K562 (cell line): ENCODE measurements around the gene KCNK1. TPM values are rescaled to one million over a fixed set of nuclear protein-coding genes. Genes with fewer than 3 reads are reported as not detected.

ENCODE experiments used
- ATAC-seq: fragments of 200-7000 bp; cut with Tn5 transposase; 3 replicates; pipeline ENCODE4 v1.9.1; 2020; ENCODE audit warnings: moderate library complexity
- BruUV-seq: library from RNA; stranded (reverse); fragments of 400-500 nt; replicated peaks from 2 replicates; lab custom pipeline; 2021; lab: Mats Ljungman, UMichigan
- CTCF ChIA-PET: fragments of 300-600 bp; formaldehyde crosslinking; extraction: SDS; loops from one replicate; lab custom pipeline; 2021; ENCODE audit warnings: low intra/inter-chr PET ratio; lab: Yijun Ruan, JAX
- POLR2A ChIA-PET: fragments of 300-600, 350-650 bp; sonication (Branson Sonifier 250); formaldehyde crosslinking; extraction: SDS; loops from one replicate; lab custom pipeline; 2021; ENCODE audit warnings: antibody characterized with exemption, inconsistent platforms; lab: Yijun Ruan, JAX
- DNase-seq, 4 experiments: peaks; one replicate each; pipeline versions ENCODE4 v3.0.0 to v3.0.0-alpha.2; 2011 to 2018; ENCODE audit warnings: low spot score in 3 of 4, mixed read lengths in 3 of 4; ENCODE audit errors: extremely low read depth in 1 of 4
- FAIRE-seq: peaks from 2 replicates; lab custom pipeline; 2011; peaks lifted over from hg19 to GRCh38; lab: Jason Lieb, UNC
- H2AFZ ChIP-seq: 2 replicates; pipeline ENCODE4 v1.6.0; 2011; ENCODE audit warnings: low read depth, low read length, control low read depth, inconsistent platforms
- H3K27ac ChIP-seq: fragments of 200-600 bp; 3 replicates; pipeline ENCODE4 v1.8.0; 2011; ENCODE audit warnings: low read depth, mild to moderate bottlenecking, control low read depth, inconsistent platforms, low read length, moderate library complexity, mixed read lengths; ENCODE audit errors: extremely low read depth
- H3K27me3 ChIP-seq, 2 experiments: fragments of 300-600 bp in 1 of 2; 2 replicates in 1 of 2; 3 replicates in 1 of 2; pipeline versions ENCODE4 v1.6.0 to v1.8.0; 2011; ENCODE audit warnings: inconsistent platforms in 2 of 2, low read length in 2 of 2, mild to moderate bottlenecking in 1 of 2, mixed read lengths in 1 of 2, moderate library complexity in 1 of 2; ENCODE audit not compliant: control insufficient read depth in 2 of 2, insufficient read depth in 2 of 2
- H3K36me3 ChIP-seq: fragments of 300-600 bp; 3 replicates; pipeline ENCODE4 v1.8.0; 2011; ENCODE audit warnings: mild to moderate bottlenecking, low read length, inconsistent platforms; ENCODE audit not compliant: control insufficient read depth, insufficient read depth
- H3K4me1 ChIP-seq, 2 experiments: fragments of 200-600 bp in 1 of 2; replicated peaks in 1 of 2; 2 replicates in 1 of 2; 3 replicates in 1 of 2; pipeline versions ENCODE4 v1.5.1 to v1.8.0; 2011; ENCODE audit warnings: inconsistent platforms in 2 of 2, low read length in 2 of 2, mild to moderate bottlenecking in 1 of 2, mixed read lengths in 1 of 2, moderate library complexity in 1 of 2; ENCODE audit not compliant: control insufficient read depth in 2 of 2, insufficient read depth in 2 of 2
- H3K4me2 ChIP-seq: 2 replicates; pipeline ENCODE4 v1.6.1; 2011; ENCODE audit warnings: low read length, control low read depth, inconsistent platforms, mixed read lengths; ENCODE audit not compliant: insufficient read depth
- H3K4me3 ChIP-seq: fragments of 200-600 bp; sonication (generic), shearing (Covaris generic); 2 replicates; pipeline ENCODE4 v1.5.1; 2016; ENCODE audit warnings: control low read depth, inconsistent platforms
- H3K79me2 ChIP-seq: fragments of 200-600 bp; 3 replicates; pipeline ENCODE4 v1.8.0; 2011; ENCODE audit warnings: low read length, inconsistent platforms; ENCODE audit not compliant: control insufficient read depth, insufficient read depth
- H3K9ac ChIP-seq, 2 experiments: 2 replicates each; pipeline versions ENCODE4 v1.6.0 to v1.6.1; 2011; ENCODE audit warnings: low read depth in 2 of 2, low read length in 2 of 2, control low read depth in 1 of 2, inconsistent platforms in 1 of 2, mild to moderate bottlenecking in 1 of 2, mixed read lengths in 1 of 2; ENCODE audit not compliant: insufficient read depth in 1 of 2
- H3K9me1 ChIP-seq: one replicate; pipeline ENCODE4 v1.6.0; 2011; ENCODE audit warnings: inconsistent platforms, mild to moderate bottlenecking, low read length, moderate library complexity; ENCODE audit not compliant: control insufficient read depth, insufficient read depth
- H3K9me3 ChIP-seq: replicated peaks from 2 replicates; pipeline ENCODE4 v1.5.1; 2011; ENCODE audit warnings: low read depth, low read length, inconsistent platforms; ENCODE audit not compliant: control insufficient read depth, insufficient read depth
- H4K20me1 ChIP-seq: replicated peaks from 2 replicates; pipeline ENCODE4 v1.6.1; 2011; ENCODE audit warnings: low read length, inconsistent platforms, mixed read lengths; ENCODE audit not compliant: control insufficient read depth, insufficient read depth
- CBX2 ChIP-seq: fragments of 200-600 bp; sonication (generic); IDR thresholded peaks from one replicate; pipeline ENCODE4 v1.6.1; 2012; ENCODE audit warnings: mild to moderate bottlenecking, low read length, inconsistent platforms; ENCODE audit not compliant: insufficient read depth, poor library complexity, severe bottlenecking
- CHD4 ChIP-seq: fragments of 200-600 bp; sonication (generic); IDR thresholded peaks from 3 replicates; pipeline ENCODE4 v1.6.1; 2012; ENCODE audit warnings: low read depth, mild to moderate bottlenecking, mixed read lengths, low read length, inconsistent platforms; ENCODE audit not compliant: insufficient read depth, insufficient replicate concordance, poor library complexity, severe bottlenecking
- GTF2F1 ChIP-seq: IDR thresholded peaks from 2 replicates; pipeline ENCODE4 v1.6.1; 2011; ENCODE audit warnings: low read depth, low read length, improper control_type of control experiment
- MCM5 ChIP-seq: fragments of 450-650 bp; IDR thresholded peaks from 2 replicates; pipeline ENCODE4 v1.6.1; 2016; ENCODE audit warnings: low read depth
- OTX1 ChIP-seq: fragments of 450-650 bp; formaldehyde crosslinking; IDR thresholded peaks from 2 replicates; pipeline ENCODE4 v1.4.0; 2022; ENCODE audit warnings: mild to moderate bottlenecking
- RBM14 ChIP-seq: fragments of 200-400 bp; formaldehyde crosslinking; IDR thresholded peaks from 2 replicates; pipeline ENCODE4 v1.6.1; 2018; ENCODE audit warnings: low read depth, mild to moderate bottlenecking, low read length, moderate library complexity, borderline replicate concordance; ENCODE audit not compliant: insufficient read depth
- TEAD2 ChIP-seq: fragments of 450-650 bp; IDR thresholded peaks from 2 replicates; pipeline ENCODE4 v1.6.1; 2016; ENCODE audit warnings: missing genetic modification characterization, control low read depth, missing compliant biosample characterization
- ZNF232 ChIP-seq: sonication (generic); formaldehyde crosslinking; IDR thresholded peaks from 2 replicates; pipeline ENCODE4 v1.8.0; 2022; ENCODE audit warnings: mild to moderate bottlenecking, missing genetic modification reagents
- ZNF24 ChIP-seq: fragments of 450-650 bp; IDR thresholded peaks from 2 replicates; pipeline ENCODE4 v1.6.1; 2016
- ZNF274 ChIP-seq: IDR thresholded peaks from 2 replicates; pipeline ENCODE4 v1.6.1; 2011; ENCODE audit warnings: low read depth, mild to moderate bottlenecking, low read length, moderate library complexity, borderline replicate concordance
- WGBS: fragments of 100-300 bp; shearing (Covaris generic); methylation state at CpG from one replicate; pipeline ENCODE4 v1.1.6; 2016; ENCODE audit warnings: low coverage, mixed read lengths; ENCODE audit not compliant: insufficient coverage; ENCODE audit errors: missing lambda C conversion rate; 5-methylcytosine and 5-hydroxymethylcytosine counted together
- in situ Hi-C: fragments of 300-500 bp; cut with MboI; formaldehyde crosslinking; loops from 4 replicates; pipeline ENCODE4 v1.15.0; 2018; ENCODE audit warnings: inconsistent platforms, mixed read lengths
- intact Hi-C: fragments of 100-400 bp; cut with micrococcal nuclease; formaldehyde crosslinking; loops from 2 replicates; pipeline ENCODE4 v1.14.2; 2022
- polyA plus RNA-seq, 8 experiments: library from polyadenylated mRNA; depleted of rRNA in 4 of 8; stranded (reverse) in 5 of 8; unstranded in 3 of 8; fragments of >200 nt; fragmentation: Nextera tagmentation in 2 of 8; fragmentation: Illumina TruSeq in 1 of 8; extraction: Ambion mirVana in 2 of 8; extraction: Trizol in 1 of 8; gene quantifications; 2 replicates each; pipeline versions ENCODE4 v1.2.1 to v1.2.3, GENCODE V29; 2011 to 2014; ENCODE audit warnings: inconsistent platforms in 1 of 8, missing spikeins in 1 of 8
- total RNA-seq, 7 experiments: library from RNA; depleted of rRNA in 6 of 7; stranded (reverse); fragments of >200 nt in 6 of 7; fragmentation: Illumina TruSeq in 2 of 7; extraction: Trizol in 2 of 7; gene quantifications; 2 replicates each; pipeline versions ENCODE4 v1.2.1 to v1.2.3, GENCODE V29; 2011 to 2021; ENCODE audit warnings: low replicate concordance in 1 of 7

KCNK1 gene
- total and polyA plus RNA-seq, 9 of the 15 experiments (the other 6 are each of a cell fraction or from before 2014, with no cell fraction given) = 3.1 to 22.7 (median 6.0) TPM

- intact Hi-C loops = no loop called here
- no peak overlapping the region for H3K4me3 ChIP-seq
- CTCF ChIA-PET = no interaction called here
- DNase-seq (no peak), FAIRE-seq (no peak), ATAC-seq (no peak)
- no peak overlapping the region for H2AFZ ChIP-seq
- H3K9ac ChIP-seq = no peak overlapping the region; a peak in 1 of 4 replicates
- no peaks in the 10 kb centered on the region for H3K9me1 ChIP-seq
- H4K20me1 ChIP-seq = no peaks in the 10 kb centered on the region
- no peak overlapping the region for H3K27ac ChIP-seq
- no peak overlapping the region for H3K4me2 ChIP-seq
- POLR2A ChIA-PET = interaction anchor here (1.1 kb wide), 1 partner anchor 11 kb away, joined by 5 read pairs; no protein-coding TSS in a partner anchor
- in situ Hi-C loops = no loop called here
- no peaks in the 10 kb centered on the region for H3K9me3 ChIP-seq
- no peaks in the 10 kb centered on the region; the same call in 2 of the 3 replicates for H3K36me3 ChIP-seq
- TF ChIP-seq CBX2 = no peak
- no peak for TF ChIP-seq OTX1 (CRISPR knock-in tag)
- no peak for TF ChIP-seq ZNF24
- no peak for TF ChIP-seq ZNF274
- TF ChIP-seq TEAD2 (tag) = no peak
- no peak for TF ChIP-seq ZNF232
- TF ChIP-seq GTF2F1 = no peak
- TF ChIP-seq MCM5 = no peak
- TF ChIP-seq RBM14 = no peak
- no peak for TF ChIP-seq CHD4
- TF ChIP-seq, all 486 proteins: peak for 0
- WGBS = 46% methylated on average over 4 of the region's 4 CpGs
- no peaks in the 10 kb centered on the region for H3K27me3 ChIP-seq
- H3K4me1 ChIP-seq = peaks cover 9 to 19% of the 10 kb centered on the region in 2 experiments; a peak in 4 of 5 replicates
- no TSS peak for BruUV-seq
- H3K79me2 ChIP-seq = peaks cover 3% of the 10 kb centered on the region; the same call in 1 of the 3 replicates
These were observed 33.2 kb downstream of the KCNK1 start for GRCh38 chr1:233647073-233647472.
